Measurements from ENCODE around the gene ADAM12.

DNA sequence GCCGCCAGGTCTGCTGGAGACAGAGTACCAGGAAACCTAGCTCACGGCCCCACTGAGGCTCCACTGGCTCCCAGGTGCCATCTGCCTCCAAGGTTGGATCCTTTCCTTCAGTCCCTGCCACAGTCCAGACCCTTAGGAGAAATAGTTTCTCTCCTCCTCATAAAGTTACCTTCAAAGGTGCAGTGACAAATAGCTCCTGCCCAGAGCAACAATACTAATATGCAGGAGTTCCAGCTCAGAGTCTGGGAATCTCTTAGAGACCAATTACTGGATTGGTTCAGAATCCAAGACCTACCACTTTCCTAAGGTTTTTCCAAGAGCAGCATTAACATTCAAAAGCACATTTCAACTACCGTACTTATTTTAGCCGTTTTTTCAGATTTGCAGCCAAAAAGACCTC lies 41.0 kb upstream of the ADAM12 start:
- TF ChIP-seq POLR2AphosphoS5 (IDR thresholded peaks at IDR 0.05; ENCODE audit: low read depth, low read length) (no peak), TARDBP (CRISPR knock-in tag; IDR thresholded peaks at IDR 0.05) (no peak), CHD4 (IDR thresholded peaks at IDR 0.05; ENCODE audit: borderline replicate concordance, low read length) (no peak), ATF1 (CRISPR knock-in tag; IDR thresholded peaks at IDR 0.05) (no peak), NBN (conservative IDR thresholded peaks at IDR 0.05) (no peak), HDAC6 (IDR thresholded peaks at IDR 0.05; ENCODE audit: low read depth, low read length) (no peak), ZNF260 (CRISPR knock-in tag; IDR thresholded peaks at IDR 0.05; ENCODE audit: borderline replicate concordance, low read depth) (no peak), CTCF (CRISPR knock-in tag; IDR thresholded peaks at IDR 0.05) (no peak), FOXM1 (CRISPR knock-in tag; IDR thresholded peaks at IDR 0.05) (no peak), JUND (CRISPR knock-in tag; IDR thresholded peaks at IDR 0.05) (no peak)
- TF ChIP-seq, protein P1, sequence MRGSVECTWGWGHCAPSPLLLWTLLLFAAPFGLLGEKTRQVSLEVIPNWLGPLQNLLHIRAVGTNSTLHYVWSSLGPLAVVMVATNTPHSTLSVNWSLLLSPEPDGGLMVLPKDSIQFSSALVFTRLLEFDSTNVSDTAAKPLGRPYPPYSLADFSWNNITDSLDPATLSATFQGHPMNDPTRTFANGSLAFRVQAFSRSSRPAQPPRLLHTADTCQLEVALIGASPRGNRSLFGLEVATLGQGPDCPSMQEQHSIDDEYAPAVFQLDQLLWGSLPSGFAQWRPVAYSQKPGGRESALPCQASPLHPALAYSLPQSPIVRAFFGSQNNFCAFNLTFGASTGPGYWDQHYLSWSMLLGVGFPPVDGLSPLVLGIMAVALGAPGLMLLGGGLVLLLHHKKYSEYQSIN (CRISPR knock-in tag; IDR thresholded peaks at IDR 0.05; ENCODE audit: borderline replicate concordance) = no peak
- TF ChIP-seq, protein P2, sequence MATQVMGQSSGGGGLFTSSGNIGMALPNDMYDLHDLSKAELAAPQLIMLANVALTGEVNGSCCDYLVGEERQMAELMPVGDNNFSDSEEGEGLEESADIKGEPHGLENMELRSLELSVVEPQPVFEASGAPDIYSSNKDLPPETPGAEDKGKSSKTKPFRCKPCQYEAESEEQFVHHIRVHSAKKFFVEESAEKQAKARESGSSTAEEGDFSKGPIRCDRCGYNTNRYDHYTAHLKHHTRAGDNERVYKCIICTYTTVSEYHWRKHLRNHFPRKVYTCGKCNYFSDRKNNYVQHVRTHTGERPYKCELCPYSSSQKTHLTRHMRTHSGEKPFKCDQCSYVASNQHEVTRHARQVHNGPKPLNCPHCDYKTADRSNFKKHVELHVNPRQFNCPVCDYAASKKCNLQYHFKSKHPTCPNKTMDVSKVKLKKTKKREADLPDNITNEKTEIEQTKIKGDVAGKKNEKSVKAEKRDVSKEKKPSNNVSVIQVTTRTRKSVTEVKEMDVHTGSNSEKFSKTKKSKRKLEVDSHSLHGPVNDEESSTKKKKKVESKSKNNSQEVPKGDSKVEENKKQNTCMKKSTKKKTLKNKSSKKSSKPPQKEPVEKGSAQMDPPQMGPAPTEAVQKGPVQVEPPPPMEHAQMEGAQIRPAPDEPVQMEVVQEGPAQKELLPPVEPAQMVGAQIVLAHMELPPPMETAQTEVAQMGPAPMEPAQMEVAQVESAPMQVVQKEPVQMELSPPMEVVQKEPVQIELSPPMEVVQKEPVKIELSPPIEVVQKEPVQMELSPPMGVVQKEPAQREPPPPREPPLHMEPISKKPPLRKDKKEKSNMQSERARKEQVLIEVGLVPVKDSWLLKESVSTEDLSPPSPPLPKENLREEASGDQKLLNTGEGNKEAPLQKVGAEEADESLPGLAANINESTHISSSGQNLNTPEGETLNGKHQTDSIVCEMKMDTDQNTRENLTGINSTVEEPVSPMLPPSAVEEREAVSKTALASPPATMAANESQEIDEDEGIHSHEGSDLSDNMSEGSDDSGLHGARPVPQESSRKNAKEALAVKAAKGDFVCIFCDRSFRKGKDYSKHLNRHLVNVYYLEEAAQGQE (IDR thresholded peaks at IDR 0.05; ENCODE audit: borderline replicate concordance in 1 of 2, low read depth in 1 of 2, low read length in 2 of 2) = no peak
